AG10803 (cell line): Measurements from ENCODE around the gene RAP1A.

ENCODE experiments used
- DNase-seq: peaks from one replicate; pipeline ENCODE4 v3.0.0; 2010; ENCODE audit warnings: low read depth
- H3K4me3 ChIP-seq: 2 replicates; pipeline ENCODE4 v1.5.1; 2011; ENCODE audit warnings: mild to moderate bottlenecking, low read length, control low read depth
- CTCF ChIP-seq: conservative IDR thresholded peaks from 2 replicates; pipeline ENCODE4 v1.5.1; 2011; ENCODE audit warnings: mild to moderate bottlenecking, low read length, control low read depth, inconsistent platforms

The RAP1A gene

DNA sequence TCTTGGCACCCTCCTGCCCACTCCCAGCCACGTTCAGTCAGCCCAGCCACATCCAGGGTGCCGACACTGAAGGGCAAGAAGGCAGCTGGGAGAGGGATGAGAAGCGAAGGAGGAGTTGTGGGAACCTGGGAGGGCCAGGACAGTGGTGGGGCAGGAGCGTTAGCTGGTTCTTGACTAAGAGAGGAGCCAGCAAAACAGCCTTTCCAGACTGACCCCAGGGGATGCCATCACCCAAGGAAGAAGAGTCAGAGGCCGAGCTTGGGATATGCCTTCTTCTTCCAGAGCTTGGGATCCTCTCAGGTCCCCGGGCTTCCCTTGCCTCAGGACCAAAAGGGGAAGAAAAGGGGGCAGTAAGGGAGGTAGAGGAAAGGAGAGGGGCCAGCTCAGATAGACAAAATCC is 112.4 kb downstream of the RAP1A start:
- TF ChIP-seq CTCF, result no peak
- no peak for DNase-seq

GRCh38 chr1:111732718-111733117 is 113.1 kb downstream of the RAP1A start:
- DNase-seq, result no peak
- TF ChIP-seq CTCF, result no peak

More for the DNA sequence above, 112.4 kb downstream of the RAP1A start:
- H3K4me3 ChIP-seq, result no peak overlapping the region

DNA sequence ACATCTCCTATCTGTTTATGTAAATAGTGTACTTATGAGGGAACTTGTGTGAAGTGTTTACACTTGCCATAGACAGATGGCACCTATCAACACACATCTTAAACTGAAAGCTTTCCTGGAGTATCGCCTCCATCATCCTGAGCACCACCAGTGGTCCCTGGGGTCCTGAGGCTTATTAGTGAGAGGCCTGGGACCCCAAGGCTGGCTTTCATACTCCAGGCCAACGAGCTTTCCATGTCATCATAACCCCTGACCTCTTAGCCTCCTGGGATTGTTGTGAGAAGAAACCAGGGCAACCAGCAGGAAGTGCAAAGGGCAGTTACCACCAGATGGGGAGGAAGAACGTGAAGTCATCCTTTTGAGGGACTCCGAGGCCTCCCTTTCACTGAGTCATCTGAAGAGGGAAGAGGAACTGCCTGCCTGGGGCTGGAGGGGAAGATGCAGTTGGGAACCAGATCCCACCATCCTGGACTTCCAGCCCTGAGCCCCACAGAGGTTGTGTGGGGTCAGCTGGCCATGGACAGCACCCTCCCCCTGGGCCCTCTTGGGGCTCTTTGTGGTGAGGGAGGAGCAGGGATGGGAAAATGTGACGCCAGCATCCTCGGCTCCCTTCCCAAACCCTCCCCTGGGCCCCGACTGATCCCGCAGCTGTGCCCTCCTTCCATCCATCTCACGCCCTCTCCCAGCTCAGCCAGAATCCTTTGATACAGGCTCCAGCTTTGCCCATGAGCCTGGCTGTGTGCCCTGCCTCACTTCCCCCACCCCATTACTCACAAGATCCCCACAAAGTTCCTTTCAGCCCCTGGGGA is 113.8 kb downstream of the RAP1A start:
- TF ChIP-seq CTCF, result no peak
- no peak overlapping the region for H3K4me3 ChIP-seq
- DNase-seq, result peak; percentile 78

More at GRCh38 chr1:111732718-111733117, 113.1 kb downstream of the RAP1A start:
- H3K4me3 ChIP-seq, result no peak overlapping the region

GRCh38 chr1:111733992-111734341 is 114.4 kb downstream of the RAP1A start:
- no peak for DNase-seq
- no peak overlapping the region for H3K4me3 ChIP-seq

DNA sequence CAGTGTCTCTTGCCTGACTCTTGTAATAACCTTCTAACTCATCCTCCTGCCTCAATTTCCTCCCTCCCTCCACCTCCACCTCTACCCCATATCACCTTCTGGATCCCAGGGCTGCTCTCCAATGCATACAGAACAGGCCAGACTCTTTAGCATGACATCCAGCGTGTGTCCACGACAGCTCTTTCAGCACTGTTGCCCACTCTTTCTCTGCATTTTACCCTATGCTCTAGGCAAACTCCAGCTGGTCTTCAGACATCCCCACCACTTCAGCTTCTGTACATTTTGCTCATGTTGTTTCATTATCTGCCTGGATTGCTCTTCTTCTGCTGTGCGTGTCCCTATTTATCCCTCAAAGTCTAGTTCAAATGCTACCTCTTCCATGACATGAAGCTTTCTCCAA is 114.8 kb downstream of the RAP1A start:
- no peak for TF ChIP-seq CTCF
- no peak for DNase-seq
- H3K4me3 ChIP-seq, result no peak overlapping the region

More at GRCh38 chr1:111733992-111734341, 114.4 kb downstream of the RAP1A start:
- no peak for TF ChIP-seq CTCF

GRCh38 chr1:111734856-111735255 is 115.3 kb downstream of the RAP1A start:
- TF ChIP-seq CTCF, result no peak

DNA sequence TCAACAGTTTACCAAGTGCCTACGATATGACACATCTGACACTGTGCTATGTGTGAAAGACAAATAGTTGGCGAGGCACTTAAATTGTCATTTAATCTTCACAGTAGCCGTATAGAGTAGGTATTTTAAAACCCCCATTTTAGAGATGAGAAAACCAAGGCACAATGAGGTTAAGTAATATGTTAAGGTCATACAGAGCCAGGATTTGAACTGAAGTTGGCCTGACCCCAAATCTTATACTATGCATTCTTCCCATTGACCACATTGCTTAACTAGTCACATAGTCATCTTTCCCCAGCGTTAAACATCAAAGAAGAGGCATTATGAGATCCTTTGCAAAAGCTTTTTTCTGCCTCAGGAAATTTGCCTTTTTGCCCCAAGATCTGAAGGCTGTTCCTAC is 115.7 kb downstream of the RAP1A start:
- no peak for TF ChIP-seq CTCF
- H3K4me3 ChIP-seq, result no peak overlapping the region

More at GRCh38 chr1:111734856-111735255, 115.3 kb downstream of the RAP1A start:
- H3K4me3 ChIP-seq, result no peak overlapping the region
- no peak for DNase-seq

More for the DNA sequence above, 115.7 kb downstream of the RAP1A start:
- DNase-seq, result no peak
